HFFc6 (cell line): ENCODE results near the gene CHRNA4. TPM values are rescaled to one million over a fixed set of nuclear protein-coding genes. Genes with fewer than 3 reads are reported as not detected.

ENCODE experiments used
- DNase-seq: peaks from one replicate; pipeline ENCODE4 v3.0.0-alpha.2; 2018
- H3K27ac Mint-ChIP-seq: 2 replicates; pipeline ENCODE4 v1.8.0; 2020; ENCODE audit warnings: mild to moderate bottlenecking, mixed read lengths
- H3K27me3 Mint-ChIP-seq: 2 replicates; pipeline ENCODE4 v1.8.0; 2021; ENCODE audit warnings: mild to moderate bottlenecking, moderate library complexity, mixed read lengths; ENCODE audit not compliant: insufficient read depth
- H3K36me3 Mint-ChIP-seq: 2 replicates; pipeline ENCODE4 v1.8.0; 2021; ENCODE audit warnings: low read depth, mixed read lengths
- H3K4me1 Mint-ChIP-seq: 2 replicates; pipeline ENCODE4 v1.8.0; 2020; ENCODE audit warnings: low read depth, mixed read lengths
- H3K4me3 Mint-ChIP-seq: 2 replicates; pipeline ENCODE4 v1.8.0; 2020; ENCODE audit warnings: mild to moderate bottlenecking, moderate library complexity, mixed read lengths
- H3K9me3 Mint-ChIP-seq: 2 replicates; pipeline ENCODE4 v1.8.0; 2020; ENCODE audit warnings: mild to moderate bottlenecking, mixed read lengths
- CTCF ChIP-seq: fragments of 200-600 bp; sonication (generic); IDR thresholded peaks from 2 replicates; pipeline ENCODE4 v1.5.0; 2021; ENCODE audit warnings: antibody characterized with exemption, mild to moderate bottlenecking
- total RNA-seq, 6 experiments: library from RNA; stranded (reverse); fragmentation: NEBNext Ultra II Directional; extraction: Animal tissue kit (Norgen Biotek cat#: 25700); gene quantifications; 2 replicates in 1 of 6; 3 replicates in 5 of 6; pipeline ENCODE4 v1.2.3, GENCODE V29; 2021

CHRNA4 gene
- total RNA-seq, 6 experiments from 2014 or later: not detected

- no peaks in the 10 kb centered on the region for H3K36me3 Mint-ChIP-seq
- no peak overlapping the region for H3K27ac Mint-ChIP-seq
- H3K9me3 Mint-ChIP-seq: no peaks in the 10 kb centered on the region
- peaks cover 6% of the 10 kb centered on the region; the same call in 1 of the 2 replicates for H3K4me1 Mint-ChIP-seq
- peaks cover 19% of the 10 kb centered on the region for H3K27me3 Mint-ChIP-seq
- no peak overlapping the region for H3K4me3 Mint-ChIP-seq
- TF ChIP-seq CTCF: no peak
- DNase-seq: no peak
Observed at GRCh38 chr20:63325021-63325471, 36.1 kb downstream of the CHRNA4 start.

DNA sequence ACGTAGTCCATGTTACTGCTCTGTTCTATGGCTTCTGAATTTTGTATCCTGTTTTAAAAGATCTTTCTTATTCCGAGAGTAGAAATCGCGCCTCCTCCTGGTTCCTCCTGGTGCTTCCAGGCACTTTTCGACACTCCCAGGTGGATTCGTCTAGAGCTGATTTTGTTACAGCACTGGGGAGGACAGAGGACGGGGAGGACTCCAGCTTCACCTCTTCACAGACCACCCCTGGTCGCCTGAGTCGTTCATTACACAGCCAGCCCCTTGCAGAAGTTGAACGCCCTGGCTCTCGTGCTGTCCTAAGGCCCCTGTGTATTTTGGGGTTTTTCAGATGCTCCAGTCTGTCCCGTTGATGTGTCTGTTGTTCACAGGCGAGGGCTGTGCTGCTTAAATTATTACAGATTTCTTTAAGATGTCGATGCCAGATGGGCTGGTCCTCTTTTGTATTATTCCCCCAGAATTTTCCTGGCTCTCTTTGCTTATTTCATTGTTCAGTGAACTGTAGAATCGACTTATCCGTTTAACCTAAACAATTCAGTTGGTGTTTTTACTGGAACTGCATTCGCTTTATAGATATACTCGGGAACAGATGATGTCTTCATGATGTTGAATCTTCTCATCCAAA is 37.7 kb downstream of the CHRNA4 start:
- Mint-ChIP-seq H3K27me3 (peaks cover 15% of the 10 kb centered on the region), H3K4me1 (peaks cover 6% of the 10 kb centered on the region; the same call in 1 of the 2 replicates), H3K4me3 (no peak overlapping the region), H3K27ac (no peak overlapping the region), H3K9me3 (no peaks in the 10 kb centered on the region), H3K36me3 (no peaks in the 10 kb centered on the region)
- peak; percentile 41; the same call in 1 of the 2 replicates for TF ChIP-seq CTCF
- no peak for DNase-seq

GRCh38 chr20:63322933-63323273 is 38.2 kb downstream of the CHRNA4 start:
- H3K9me3 Mint-ChIP-seq: no peaks in the 10 kb centered on the region
- no peaks in the 10 kb centered on the region for H3K36me3 Mint-ChIP-seq
- no peak overlapping the region for H3K4me3 Mint-ChIP-seq
- DNase-seq: no peak
- no peak for TF ChIP-seq CTCF
- peaks cover 14% of the 10 kb centered on the region for H3K27me3 Mint-ChIP-seq
- peaks cover 6% of the 10 kb centered on the region; the same call in 1 of the 2 replicates for H3K4me1 Mint-ChIP-seq
- no peak overlapping the region for H3K27ac Mint-ChIP-seq

DNA sequence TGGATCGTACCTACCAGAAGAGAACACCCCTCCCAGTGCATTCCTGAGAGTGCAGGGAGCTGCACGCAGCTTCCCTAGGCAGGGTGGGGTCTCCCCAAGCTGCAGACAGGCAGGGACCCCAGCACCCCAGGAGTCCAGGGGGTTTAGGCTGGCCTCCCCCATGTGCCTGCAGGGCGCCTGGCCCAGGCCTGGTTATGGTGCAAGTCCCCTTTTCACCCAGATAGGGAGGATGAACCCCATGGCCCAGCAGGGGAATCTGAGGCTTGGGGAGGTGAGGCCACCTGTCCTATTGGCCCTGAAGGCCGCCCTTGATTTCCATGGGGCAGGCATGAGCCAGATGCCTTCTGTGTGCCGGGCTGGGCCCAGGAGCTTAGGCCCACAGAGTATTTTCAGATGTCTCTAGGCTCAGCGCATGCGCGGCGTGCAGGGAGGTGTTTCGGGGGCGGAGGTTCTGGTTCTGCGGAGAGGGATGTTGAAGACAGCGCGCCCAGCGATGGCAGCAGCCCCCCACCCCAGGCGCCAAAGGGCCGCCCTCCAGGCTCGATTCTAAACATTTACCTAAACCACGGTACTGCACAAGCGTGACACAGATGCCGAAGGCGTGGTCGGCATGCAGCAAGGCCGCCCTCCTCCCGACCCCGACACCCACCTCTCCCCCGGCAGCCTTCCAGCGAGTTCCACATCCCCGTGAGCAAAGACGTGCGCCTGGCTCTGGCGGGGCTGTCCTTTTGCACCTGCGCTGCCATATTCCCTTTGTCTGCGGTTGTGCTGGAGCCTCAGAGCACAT is 38.8 kb downstream of the CHRNA4 start:
- H3K9me3 Mint-ChIP-seq: no peaks in the 10 kb centered on the region
- no peak for TF ChIP-seq CTCF

DNA sequence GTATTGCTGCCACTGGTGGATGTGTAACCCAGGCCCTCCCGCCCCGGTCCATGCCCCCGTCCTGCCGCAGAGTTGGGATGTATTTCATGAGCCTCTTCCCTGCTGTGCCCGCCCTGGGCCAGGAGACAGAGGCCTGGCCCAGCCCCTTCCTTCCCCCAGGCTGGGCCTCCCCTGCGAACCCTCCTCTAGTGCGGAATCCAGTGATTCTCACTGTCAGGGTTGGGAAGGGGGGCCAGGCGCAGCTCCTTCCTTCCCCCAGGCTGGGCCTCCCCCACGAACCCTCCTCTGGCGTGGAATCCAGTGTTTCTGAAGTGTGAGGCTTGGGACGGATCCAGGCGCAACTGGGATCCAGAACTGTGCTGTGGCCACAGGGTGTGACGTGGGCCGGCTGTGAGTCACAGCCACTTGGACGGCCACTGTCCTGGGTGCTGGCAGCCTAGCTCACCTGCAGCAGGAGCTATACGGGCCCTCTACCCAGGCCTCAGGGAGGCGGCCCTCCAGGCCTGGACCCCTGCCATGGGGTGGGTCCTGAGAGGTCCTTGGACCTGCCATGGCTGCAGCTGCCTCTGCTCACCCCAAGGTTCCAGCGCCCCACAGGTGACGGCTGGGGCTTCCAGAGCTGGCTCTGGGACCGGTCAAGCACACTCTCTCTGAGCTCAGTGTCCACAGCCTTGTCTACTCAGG is 39.9 kb downstream of the CHRNA4 start:
- peak; percentile 41 for DNase-seq
- H3K27me3 Mint-ChIP-seq: peaks cover 10% of the 10 kb centered on the region; the same call in 1 of the 2 replicates
- H3K4me1 Mint-ChIP-seq: peaks cover 6% of the 10 kb centered on the region; the same call in 1 of the 2 replicates
- H3K4me3 Mint-ChIP-seq: no peak overlapping the region
- no peaks in the 10 kb centered on the region for H3K9me3 Mint-ChIP-seq
- TF ChIP-seq CTCF: no peak
- H3K27ac Mint-ChIP-seq: no peak overlapping the region
- H3K36me3 Mint-ChIP-seq: no peaks in the 10 kb centered on the region

More for the DNA sequence above, 38.8 kb downstream of the CHRNA4 start:
- Mint-ChIP-seq H3K4me3 (no peak overlapping the region), H3K27me3 (peaks cover 10% of the 10 kb centered on the region; the same call in 1 of the 2 replicates), H3K27ac (no peak overlapping the region), H3K36me3 (no peaks in the 10 kb centered on the region), H3K4me1 (peaks cover 6% of the 10 kb centered on the region; the same call in 1 of the 2 replicates)
- no peak for DNase-seq
